Uterus (tissue), 4 donors: Measurements from ENCODE around the gene EPHA6. TPM values are rescaled to one million over a fixed set of nuclear protein-coding genes. Genes with fewer than 3 reads are reported as not detected.

Experiments used
- DNase-seq, 2 donors: peaks; one replicate each; pipeline ENCODE4 v3.0.0-alpha.2; 2019 to 2020
- H3K27ac ChIP-seq, 2 donors: fragments of 200-600 bp; sonication (generic); 1 replicate in 1 of 2; 2 replicates in 1 of 2; pipeline ENCODE4 v1.5.1; 2016 to 2018
- H3K27me3 ChIP-seq, 2 donors: fragments of 200-600 bp; sonication (generic); one replicate each; pipeline ENCODE4 v1.5.1; 2018 to 2019; ENCODE audit warnings: control low read depth in 1 of 2
- H3K36me3 ChIP-seq, 2 donors: fragments of 200-600 bp; sonication (generic); one replicate each; pipeline ENCODE4 v1.5.1; 2019; ENCODE audit warnings: control low read depth in 1 of 2
- H3K4me1 ChIP-seq, 2 donors: fragments of 200-600 bp; sonication (generic); one replicate each; pipeline ENCODE4 v1.5.1; 2018 to 2019; ENCODE audit warnings: control low read depth in 1 of 2
- H3K4me3 ChIP-seq, 2 donors: fragments of 200-600 bp; sonication (generic); 1 replicate in 1 of 2; 2 replicates in 1 of 2; pipeline ENCODE4 v1.5.1; 2018 to 2019; ENCODE audit warnings: mild to moderate bottlenecking in 1 of 2
- H3K9me3 ChIP-seq, 2 donors: fragments of 200-600 bp; sonication (generic); one replicate each; pipeline ENCODE4 v1.5.1; 2019; ENCODE audit warnings: control low read depth in 1 of 2
- CTCF ChIP-seq, 4 experiments: fragments of 200-600 bp in 2 of 4; fragments of 450-650 bp in 2 of 4; sonication (generic) in 2 of 4; IDR thresholded peaks; one replicate each; pipeline ENCODE4 v1.5.1; 2016 to 2019; ENCODE audit warnings: antibody characterized with exemption in 4 of 4, mild to moderate bottlenecking in 2 of 4, moderate library complexity in 1 of 4
- POLR2A ChIP-seq, 2 donors: fragments of 450-650 bp; IDR thresholded peaks; one replicate each; pipeline ENCODE4 v1.6.1; 2016; ENCODE audit warnings: antibody characterized with exemption in 2 of 2, mild to moderate bottlenecking in 1 of 2, moderate library complexity in 1 of 2
- intact Hi-C: fragments of 100-400 bp; cut with DNase I; formaldehyde crosslinking; loops from one replicate; pipeline ENCODE4 v1.15.1; 2023; ENCODE audit warnings: low total_unique reads
- total RNA-seq, 4 donors: library from RNA; depleted of rRNA in 3 of 4; stranded (reverse); fragments of >200 nt in 3 of 4; gene quantifications; one replicate each; pipeline versions ENCODE4 v1.1.0 to v1.2.4, GENCODE V29; 2014 to 2023
- donor health status: DM: yes; HTN: yes; CAD: no.

Gene EPHA6
- total RNA-seq, 4 donors from 2014 or later = 0.29 to 7.3 (median 2.5) TPM

- TF ChIP-seq CTCF (IDR thresholded peaks at IDR 0.05) (no peak), POLR2A (IDR thresholded peaks at IDR 0.05) (no peak)
- Histone ChIP-seq H3K27me3 (no peaks in the 10 kb centered on the region), H3K27ac (no peak overlapping the region), H3K4me3 (no peak overlapping the region), H3K4me1 (no peaks in the 10 kb centered on the region), H3K9me3 (no peaks in the 10 kb centered on the region), H3K36me3 (no peaks in the 10 kb centered on the region)
- intact Hi-C loops = no loop called here
- DNase-seq = no peak
These were observed 851.5 kb downstream of the EPHA6 start for GRCh38 chr3:97665896-97666295.

DNA sequence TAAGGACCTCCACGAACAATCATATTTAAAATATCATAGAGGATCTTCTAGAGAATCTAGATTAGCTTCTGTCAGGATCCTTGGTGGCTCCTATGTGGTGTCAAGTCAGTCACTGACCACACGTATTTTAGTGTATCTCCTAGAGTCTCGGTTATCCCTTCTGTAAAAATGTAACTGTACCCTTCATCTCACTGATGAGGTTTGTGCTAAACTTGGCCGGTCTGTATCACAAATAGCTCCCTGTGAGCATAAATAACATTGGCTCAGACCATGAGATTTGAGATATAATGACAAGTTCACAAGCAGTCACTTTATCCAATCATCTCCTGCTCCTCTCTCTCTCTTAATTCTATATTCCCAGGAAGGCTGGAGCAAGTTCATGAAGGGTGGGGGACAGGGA is 856.6 kb downstream of the EPHA6 start:
- intact Hi-C loops = no loop called here
- no peaks in the 10 kb centered on the region for H3K36me3 ChIP-seq
- H3K4me1 ChIP-seq = no peaks in the 10 kb centered on the region
- no peak for DNase-seq
- H3K27me3 ChIP-seq = no peaks in the 10 kb centered on the region
- H3K9me3 ChIP-seq = no peaks in the 10 kb centered on the region
- no peak for TF ChIP-seq POLR2A (IDR thresholded peaks at IDR 0.05)
- no peak for TF ChIP-seq CTCF (IDR thresholded peaks at IDR 0.05)
- H3K4me3 ChIP-seq = no peak overlapping the region
- H3K27ac ChIP-seq = no peak overlapping the region

DNA sequence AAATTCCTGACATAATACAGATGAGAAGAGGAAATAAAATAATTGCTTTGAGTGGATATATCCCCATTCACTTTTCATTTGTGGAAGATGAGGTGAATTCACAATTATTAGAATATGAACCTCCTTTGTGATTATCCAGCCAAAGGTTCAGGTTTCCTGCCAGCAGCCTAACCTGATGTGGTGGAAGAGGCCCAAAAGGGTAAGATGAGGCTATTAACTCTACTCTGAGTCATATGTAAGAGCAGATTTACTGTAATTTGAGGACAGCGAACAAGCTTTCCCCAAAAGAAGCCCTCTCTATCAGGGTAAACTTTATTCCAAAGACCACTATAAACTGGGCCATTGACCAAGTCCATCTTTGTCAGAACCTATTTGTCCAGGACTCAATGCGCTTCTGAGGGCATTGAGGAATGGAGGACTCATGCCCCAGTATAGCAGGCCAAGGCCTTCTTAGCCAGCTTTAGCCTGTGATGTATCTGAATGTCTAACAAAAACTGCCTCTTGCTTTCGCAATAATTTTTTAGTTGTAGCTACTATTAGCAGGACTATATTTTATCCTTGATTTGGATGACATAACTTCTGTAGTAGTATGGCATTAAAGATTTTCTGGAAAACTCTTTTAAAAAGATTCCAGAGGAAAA is 859.1 kb downstream of the EPHA6 start:
- no peaks in the 10 kb centered on the region for H3K27me3 ChIP-seq
- no peak for DNase-seq
- H3K4me3 ChIP-seq = no peak overlapping the region
- no peaks in the 10 kb centered on the region for H3K4me1 ChIP-seq
- no peaks in the 10 kb centered on the region for H3K36me3 ChIP-seq
- no peaks in the 10 kb centered on the region for H3K9me3 ChIP-seq
- intact Hi-C loops = no loop called here
- no peak for TF ChIP-seq CTCF (IDR thresholded peaks at IDR 0.05)
- no peak for TF ChIP-seq POLR2A (IDR thresholded peaks at IDR 0.05)
- H3K27ac ChIP-seq = no peak overlapping the region

- no peak overlapping the region for H3K4me3 ChIP-seq
- no peaks in the 10 kb centered on the region for H3K4me1 ChIP-seq
- no peak for TF ChIP-seq CTCF (IDR thresholded peaks at IDR 0.05)
- TF ChIP-seq POLR2A (IDR thresholded peaks at IDR 0.05) = no peak
- H3K36me3 ChIP-seq = no peaks in the 10 kb centered on the region
- H3K27me3 ChIP-seq = no peaks in the 10 kb centered on the region
- no peak for DNase-seq
- no peak overlapping the region for H3K27ac ChIP-seq
- intact Hi-C loops = no loop called here
- no peaks in the 10 kb centered on the region for H3K9me3 ChIP-seq
These were observed 860.1 kb downstream of the EPHA6 start for GRCh38 chr3:97674461-97674860.

DNA sequence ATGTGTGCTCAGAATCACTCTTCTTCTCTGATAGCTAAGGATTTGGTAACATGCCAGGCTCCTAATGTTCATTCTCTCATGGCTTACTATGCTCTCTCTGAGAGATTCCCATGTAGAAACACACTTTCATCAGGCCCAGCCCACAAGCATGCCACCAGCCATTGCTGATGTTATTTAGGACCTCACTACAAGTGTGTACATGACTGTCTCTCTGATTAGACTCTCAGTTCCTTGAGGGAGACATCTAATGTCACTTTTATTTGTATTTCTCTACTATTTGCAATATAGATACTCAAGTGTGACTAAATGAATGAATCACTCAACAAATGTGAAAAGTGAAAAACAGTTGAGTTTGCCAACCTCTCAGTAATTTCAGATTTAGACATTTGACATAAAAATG is 865.8 kb downstream of the EPHA6 start:
- intact Hi-C loops = no loop called here
- DNase-seq = no peak
- H3K9me3 ChIP-seq = no peaks in the 10 kb centered on the region
- no peak overlapping the region for H3K27ac ChIP-seq
- no peak overlapping the region for H3K4me3 ChIP-seq
- no peaks in the 10 kb centered on the region for H3K4me1 ChIP-seq
- no peaks in the 10 kb centered on the region for H3K36me3 ChIP-seq
- TF ChIP-seq CTCF (IDR thresholded peaks at IDR 0.05) = no peak
- TF ChIP-seq POLR2A (IDR thresholded peaks at IDR 0.05) = no peak
- H3K27me3 ChIP-seq = no peaks in the 10 kb centered on the region
